ENCODE results near the gene HAGHL. TPM values are rescaled to one million over a fixed set of nuclear protein-coding genes. Genes with fewer than 3 reads are reported as not detected.

HAGHL gene, protein sequence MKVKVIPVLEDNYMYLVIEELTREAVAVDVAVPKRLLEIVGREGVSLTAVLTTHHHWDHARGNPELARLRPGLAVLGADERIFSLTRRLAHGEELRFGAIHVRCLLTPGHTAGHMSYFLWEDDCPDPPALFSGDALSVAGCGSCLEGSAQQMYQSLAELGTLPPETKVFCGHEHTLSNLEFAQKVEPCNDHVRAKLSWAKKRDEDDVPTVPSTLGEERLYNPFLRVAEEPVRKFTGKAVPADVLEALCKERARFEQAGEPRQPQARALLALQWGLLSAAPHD
- total RNA-seq, result 10 to 100 TPM in 3 of 5 experiments, 1 to 10 TPM in 2; 5.5 to 14.6 (median 10.7) TPM
- polyA plus RNA-seq, result 1 to 10 TPM in 1 of 2 donors, under 1 TPM in 1; 0.72 to 1.1 TPM
- 3.5 reads per million, percentile 18 among the genes with 10 or more reads in this experiment for total RNA-seq

GRCh38 chr16:726438-727290, at the start of gene HAGHL, which contains the start of gene CCDC78:
HAGHL (plus strand) TSS chr16:727106; CDS start chr16:727510, 404 bp downstream.
CCDC78 (minus strand) TSS chr16:726443; CDS start chr16:726367, 76 bp downstream.
- Histone ChIP-seq H3K4me3 (ENCODE audit: low read length) (peak within 1 kb of the TSS; percentile 65), H3K36me3 (ENCODE audit: control insufficient read depth in 2 of 3, insufficient read depth in 3 of 3, low read length in 3 of 3) (no peaks in the 10 kb centered on the region), H3K27me3 (ENCODE audit: control insufficient read depth in 2 of 2, insufficient read depth in 2 of 2, low read length in 2 of 2) (no peaks in the 10 kb centered on the region), H3K4me1 (ENCODE audit: control insufficient read depth in 2 of 2, insufficient read depth in 2 of 2, low read length in 2 of 2) (peaks cover 7 to 13% of the 10 kb centered on the region in 2 donors), H3K9me3 (ENCODE audit: control insufficient read depth in 2 of 3, low read length in 3 of 3) (no peaks in the 10 kb centered on the region), H3K27ac (ENCODE audit: low read depth, low read length) (peak within 1 kb of the TSS; percentile 61)
- ChIA-PET CTCF (interaction anchor here (0.6 to 1.8 kb wide), 4 partner anchors 9 to 67 kb away, joined by 3 to 5 read pairs (median 4); partner anchors contain the start of gene CIAO3), POLR2A (interaction anchor here (0.5 to 1.7 kb wide), 7 partner anchors 8 to 883 kb away, joined by 3 to 5 read pairs (median 3); partner anchors contain the start of genes CIAO3 and WDR24)
- Mint-ChIP-seq H3K27ac (peak within 1 kb of the TSS in 2 of 9 donors; percentile 32 to 33), H3K4me1 (peaks cover 0 to 10% (median 4%) of the 10 kb centered on the region in 7 donors), H3K27me3 (peaks cover 0 to 6% (median 0%) of the 10 kb centered on the region in 5 donors), H3K4me3 (peak within 1 kb of the TSS; percentile 59 to 87 (median 70)), H3K9me3 (no peaks in the 10 kb centered on the region), H3K36me3 (no peaks in the 10 kb centered on the region)
- DNase-seq (peak in 3 of 9 donors; percentile 40 to 72 (median 43)), ATAC-seq (peak; percentile 46)
- intact Hi-C loops (cut with micrococcal nuclease), result loop anchor here (1.0 to 5.0 kb wide), 3 partner anchors 11 to 589 kb away; partner anchors contain the start of genes CIAO3 (in 1 of the 2), METRN (in 1 of the 2) and NPRL3 (in 1 of the 2)

GRCh38 chr16:677316-678190, 49.4 kb upstream of the HAGHL start:
- peak overlapping the region in 4 of 10 donors; percentile 19 to 60 (median 40) for H3K4me3 Mint-ChIP-seq
- peaks cover 0 to 11% (median 0%) of the 10 kb centered on the region in 5 donors for H3K36me3 Mint-ChIP-seq
- no peaks in the 10 kb centered on the region for H3K9me3 Mint-ChIP-seq
- H3K27me3 ChIP-seq (ENCODE audit: control insufficient read depth in 2 of 2, insufficient read depth in 2 of 2, low read length in 2 of 2), result no peaks in the 10 kb centered on the region
- CTCF ChIA-PET, result no interaction called here
- DNase-seq (no peak), ATAC-seq (no peak)
- peaks cover 8 to 30% (median 21%) of the 10 kb centered on the region in 7 donors for H3K4me1 Mint-ChIP-seq
- H3K27ac Mint-ChIP-seq, result no peak overlapping the region
- H3K9me3 ChIP-seq (ENCODE audit: control insufficient read depth in 2 of 3, low read length in 3 of 3), result no peaks in the 10 kb centered on the region
- no peak overlapping the region for H3K27ac ChIP-seq (ENCODE audit: low read depth, low read length)
- H3K36me3 ChIP-seq (ENCODE audit: control insufficient read depth in 2 of 3, insufficient read depth in 3 of 3, low read length in 3 of 3), result peaks cover 0 to 37% (median 2%) of the 10 kb centered on the region in 3 experiments
- intact Hi-C loops (cut with micrococcal nuclease), result loop anchor here in 1 of 2 donors (2.0 kb wide), 1 partner anchor 17 kb away; no protein-coding TSS in a partner anchor
- H3K4me1 ChIP-seq (ENCODE audit: control insufficient read depth in 2 of 2, insufficient read depth in 2 of 2, low read length in 2 of 2), result peaks cover 5 to 10% of the 10 kb centered on the region in 2 donors
- peaks cover 0 to 7% (median 0%) of the 10 kb centered on the region in 5 donors for H3K27me3 Mint-ChIP-seq
- POLR2A ChIA-PET, result interaction anchor here (0.7 to 3.1 kb wide), 5 partner anchors 9 to 52 kb away, joined by 3 to 12 read pairs (median 4); partner anchors contain the start of gene RHOT2
- no peak overlapping the region for H3K4me3 ChIP-seq (ENCODE audit: low read length)

DNA sequence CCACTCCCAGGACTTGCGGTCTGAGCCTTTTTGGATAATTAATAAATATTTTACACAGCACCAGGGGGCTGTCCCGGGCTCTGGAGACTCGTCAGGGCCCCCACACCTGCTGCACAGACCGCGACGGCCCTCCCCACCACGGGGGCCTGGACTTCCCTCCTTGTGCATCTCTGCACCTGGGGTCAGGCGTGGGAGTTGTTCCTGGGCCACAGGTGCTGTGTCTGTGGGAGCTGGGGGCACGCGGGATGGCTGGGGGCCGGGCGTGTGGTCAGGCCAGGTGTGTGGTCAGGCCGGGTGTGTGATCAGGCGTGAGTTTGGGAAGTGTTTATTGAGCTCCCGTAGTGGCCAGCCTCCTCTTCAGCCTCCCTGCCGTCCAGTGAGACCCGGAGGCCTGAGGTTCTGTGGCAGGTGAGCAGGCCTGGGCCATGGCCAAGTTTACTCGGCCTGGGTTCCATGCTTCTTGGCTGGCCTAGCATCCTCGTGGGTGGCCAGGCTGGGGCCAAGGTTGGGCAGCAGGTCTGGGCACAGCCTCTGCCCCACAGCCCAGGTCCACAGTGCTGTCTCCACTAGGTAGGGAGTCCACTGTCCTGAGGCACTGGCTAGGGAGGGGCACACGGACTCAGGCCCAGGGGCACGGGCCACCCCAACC, 48.6 kb upstream of the HAGHL start:
- Histone ChIP-seq H3K4me1 (ENCODE audit: control insufficient read depth in 2 of 2, insufficient read depth in 2 of 2, low read length in 2 of 2) (peaks cover 5 to 14% of the 10 kb centered on the region in 2 donors), H3K36me3 (ENCODE audit: control insufficient read depth in 2 of 3, insufficient read depth in 3 of 3, low read length in 3 of 3) (peaks cover 0 to 36% (median 9%) of the 10 kb centered on the region in 3 experiments), H3K27ac (ENCODE audit: low read depth, low read length) (no peak overlapping the region), H3K27me3 (ENCODE audit: control insufficient read depth in 2 of 2, insufficient read depth in 2 of 2, low read length in 2 of 2) (no peaks in the 10 kb centered on the region), H3K9me3 (ENCODE audit: control insufficient read depth in 2 of 3, low read length in 3 of 3) (no peaks in the 10 kb centered on the region), H3K4me3 (ENCODE audit: low read length) (no peak overlapping the region)
- ATAC-seq, result no peak
- DNase-seq, result no peak
- no peaks in the 10 kb centered on the region for H3K9me3 Mint-ChIP-seq
- CTCF ChIA-PET, result no interaction called here
- intact Hi-C loops (cut with micrococcal nuclease), result loop anchor here in 1 of 2 donors (2.0 kb wide), 1 partner anchor 18 kb away; no protein-coding TSS in a partner anchor
- H3K36me3 Mint-ChIP-seq, result peaks cover 0 to 9% (median 0%) of the 10 kb centered on the region in 5 donors
- POLR2A ChIA-PET, result interaction anchor here (0.7 to 2.1 kb wide), 4 partner anchors 10 to 29 kb away, joined by 3 to 11 read pairs (median 4); partner anchors contain the start of genes RHOT2, WDR24 and WDR90
- peaks cover 10 to 33% (median 23%) of the 10 kb centered on the region in 7 donors for H3K4me1 Mint-ChIP-seq
- no peak overlapping the region for H3K27ac Mint-ChIP-seq
- peaks cover 0 to 7% (median 0%) of the 10 kb centered on the region in 5 donors for H3K27me3 Mint-ChIP-seq
- peak overlapping the region in 3 of 10 donors; percentile 19 to 89 (median 84) for H3K4me3 Mint-ChIP-seq

- H3K9me3 ChIP-seq (ENCODE audit: control insufficient read depth in 2 of 3, low read length in 3 of 3), result no peaks in the 10 kb centered on the region
- peaks cover 0 to 9% (median 0%) of the 10 kb centered on the region in 5 donors for H3K36me3 Mint-ChIP-seq
- DNase-seq (peak in 4 of 9 donors; percentile 41 to 65 (median 47)), ATAC-seq (peak; percentile 6)
- H3K4me3 Mint-ChIP-seq, result peak overlapping the region; percentile 71 to 89 (median 84)
- ChIA-PET CTCF (interaction anchor here (0.8 kb wide), 1 partner anchor 11 kb away, joined by 4 read pairs; the partner anchor contains the start of gene RHOT2), POLR2A (interaction anchor here (0.7 to 2.1 kb wide), 5 partner anchors 11 to 36 kb away, joined by 3 to 11 read pairs (median 4); partner anchors contain the start of genes RHOT2, WDR24 and WDR90)
- H3K9me3 Mint-ChIP-seq, result no peaks in the 10 kb centered on the region
- peaks cover 10 to 33% (median 23%) of the 10 kb centered on the region in 7 donors for H3K4me1 Mint-ChIP-seq
- intact Hi-C loops (cut with micrococcal nuclease), result loop anchor here (1.0 to 2.0 kb wide), 5 partner anchors 11 to 43 kb away; partner anchors contain the start of genes METTL26 (in 1 of the 2), RHOT2 (in 1 of the 2) and WDR90 (in 1 of the 2)
- H3K27me3 Mint-ChIP-seq, result peaks cover 0 to 7% (median 0%) of the 10 kb centered on the region in 5 donors
- peak overlapping the region; percentile 26 for H3K27ac ChIP-seq (ENCODE audit: low read depth, low read length)
- H3K27ac Mint-ChIP-seq, result peak overlapping the region in 7 of 9 donors; percentile 56 to 93 (median 69)
- peaks cover 0 to 28% (median 12%) of the 10 kb centered on the region in 3 experiments for H3K36me3 ChIP-seq (ENCODE audit: control insufficient read depth in 2 of 3, insufficient read depth in 3 of 3, low read length in 3 of 3)
- H3K4me3 ChIP-seq (ENCODE audit: low read length), result peak overlapping the region; percentile 51
- no peaks in the 10 kb centered on the region for H3K27me3 ChIP-seq (ENCODE audit: control insufficient read depth in 2 of 2, insufficient read depth in 2 of 2, low read length in 2 of 2)
- peaks cover 5 to 17% of the 10 kb centered on the region in 2 donors for H3K4me1 ChIP-seq (ENCODE audit: control insufficient read depth in 2 of 2, insufficient read depth in 2 of 2, low read length in 2 of 2)
These were observed 47.8 kb upstream of the HAGHL start for GRCh38 chr16:678858-679813.

All from naive thymus-derived CD4-positive, alpha-beta T cell (primary cell).